Natural killer cell (primary cell): ENCODE measurements around the gene DGCR6L. TPM values are rescaled to one million over a fixed set of nuclear protein-coding genes. Genes with fewer than 3 reads are reported as not detected.
"Not testable (repeated sequence)": the region's sequence is repeated elsewhere in the genome, so short reads cannot be mapped to it uniquely, and the experiment has no call there.

Experiments used
- ATAC-seq, 3 donors: fragments of 150-1000 bp in 2 of 3; fragments of 200-7000 bp in 1 of 3; cut with Tn5 transposase; 1 replicate in 1 of 3; 2 replicates in 2 of 3; pipeline ENCODE4 v1.10.0; 2021; ENCODE audit warnings: mild to moderate bottlenecking in 2 of 3, moderate library complexity in 2 of 3
- DNase-seq, 2 donors: peaks; one replicate each; pipeline versions ENCODE4 v3.0.0 to v3.0.0-alpha.2; 2013 to 2021; ENCODE audit warnings: mixed read lengths in 1 of 2
- H3K27ac ChIP-seq: one replicate; pipeline ENCODE4 v1.5.1; 2013; ENCODE audit warnings: mild to moderate bottlenecking, low read length
- H3K27me3 ChIP-seq: one replicate; pipeline ENCODE4 v1.6.1; 2013; ENCODE audit warnings: low read length; ENCODE audit not compliant: control insufficient read depth, insufficient read depth
- H3K36me3 ChIP-seq: one replicate; pipeline ENCODE4 v1.6.1; 2013; ENCODE audit warnings: low read length; ENCODE audit not compliant: control insufficient read depth, insufficient read depth
- H3K4me1 ChIP-seq: one replicate; pipeline ENCODE4 v1.6.1; 2013; ENCODE audit warnings: low read length; ENCODE audit not compliant: control insufficient read depth, insufficient read depth
- H3K4me3 ChIP-seq: one replicate; pipeline ENCODE4 v1.5.1; 2013; ENCODE audit warnings: low read length
- H3K9me3 ChIP-seq: one replicate; pipeline ENCODE4 v1.6.1; 2013; ENCODE audit warnings: low read length; ENCODE audit not compliant: control insufficient read depth, insufficient read depth
- H3K27ac Mint-ChIP-seq, 2 donors: one replicate each; pipeline ENCODE4 v1.8.0; 2022; ENCODE audit warnings: mild to moderate bottlenecking in 2 of 2, mixed read lengths in 2 of 2, moderate library complexity in 1 of 2
- H3K27me3 Mint-ChIP-seq, 2 donors: one replicate each; pipeline ENCODE4 v1.8.0; 2022; ENCODE audit warnings: low read depth in 2 of 2, mixed read lengths in 2 of 2
- H3K36me3 Mint-ChIP-seq: one replicate; pipeline ENCODE4 v1.8.0; 2022; ENCODE audit warnings: mixed read lengths
- H3K4me1 Mint-ChIP-seq, 2 donors: one replicate each; pipeline ENCODE4 v1.8.0; 2022; ENCODE audit warnings: mixed read lengths in 2 of 2
- H3K4me3 Mint-ChIP-seq: one replicate; pipeline ENCODE4 v1.8.0; 2022; ENCODE audit warnings: mild to moderate bottlenecking, moderate library complexity, mixed read lengths
- H3K9me3 Mint-ChIP-seq, 2 donors: one replicate each; pipeline ENCODE4 v1.8.0; 2022; ENCODE audit warnings: mixed read lengths in 2 of 2
- CTCF ChIP-seq: fragments of 200-600 bp; IDR thresholded peaks from one replicate; pipeline ENCODE4 v1.8.0; 2022; ENCODE audit warnings: antibody characterized with exemption
- WGBS: methylation state at CpG from one replicate; pipeline ENCODE4 v1.1.7; 2013; ENCODE audit warnings: missing lambda C conversion rate; ENCODE audit not compliant: insufficient coverage; 5-methylcytosine and 5-hydroxymethylcytosine counted together
- intact Hi-C: fragments of 100-400 bp; cut with micrococcal nuclease; formaldehyde crosslinking; loops from one replicate; pipeline ENCODE4 v1.14.2; 2022
- total RNA-seq, 4 donors: library from RNA; stranded (reverse); fragments of 120-200 nt in 1 of 4; gene quantifications; one replicate each; pipeline versions ENCODE4 v1.2.3 to v1.2.4, GENCODE V29; 2013 to 2022

The DGCR6L gene
- total RNA-seq, 3 donors from 2014 or later (not counting 1 experiment from before 2014, with no cell fraction given) = 20.3 to 34.3 (median 33.0) TPM

GRCh38 chr22:20319041-20319744, 667 bp downstream of the DGCR6L start:
- H3K36me3 ChIP-seq = peaks cover 2% of the 10 kb centered on the region
- Mint-ChIP-seq H3K4me3 (peak overlapping the region; percentile 93), H3K4me1 (peaks cover 28 to 43% of the 10 kb centered on the region in 2 donors), H3K27ac (peak overlapping the region; percentile 72 to 87), H3K27me3 (no peaks in the 10 kb centered on the region), H3K36me3 (no peaks in the 10 kb centered on the region), H3K9me3 (no peaks in the 10 kb centered on the region)
- no peaks in the 10 kb centered on the region for H3K27me3 ChIP-seq
- DNase-seq (no peak), ATAC-seq (peak in 1 of 3 donors; percentile 8)
- peak overlapping the region; percentile 52 for H3K27ac ChIP-seq
- H3K4me1 ChIP-seq = peaks cover 35% of the 10 kb centered on the region
- 7% methylated on average over 32 of the region's 32 CpGs for WGBS
- intact Hi-C loops = no loop called here
- peak overlapping the region; percentile 81 for H3K4me3 ChIP-seq
- TF ChIP-seq CTCF = no peak
- no peaks in the 10 kb centered on the region for H3K9me3 ChIP-seq

GRCh38 chr22:20318043-20318688, 1.7 kb downstream of the DGCR6L start:
- H3K9me3 ChIP-seq, ATAC-seq, H3K27ac ChIP-seq, H3K27me3 ChIP-seq, intact Hi-C loops, H3K36me3 Mint-ChIP-seq, H3K27ac Mint-ChIP-seq, H3K27me3 Mint-ChIP-seq, H3K9me3 Mint-ChIP-seq, H3K4me3 ChIP-seq, H3K36me3 ChIP-seq: not testable (repeated sequence)
- H3K4me1 ChIP-seq = peaks cover 35% of the 10 kb centered on the region
- Mint-ChIP-seq H3K4me3 (peak overlapping the region; percentile 64), H3K4me1 (peaks cover 28 to 43% of the 10 kb centered on the region in 2 donors)
- WGBS = 88% methylated on average over 3 of the region's 6 CpGs
- peak in 1 of 2 donors; percentile 2 for DNase-seq

GRCh38 chr22:20317402-20318042, 2.3 kb downstream of the DGCR6L start:
- H3K36me3 ChIP-seq, H3K4me3 ChIP-seq, ATAC-seq, H3K9me3 ChIP-seq, H3K27me3 Mint-ChIP-seq, H3K36me3 Mint-ChIP-seq, intact Hi-C loops, H3K27me3 ChIP-seq, H3K9me3 Mint-ChIP-seq, H3K27ac ChIP-seq, H3K27ac Mint-ChIP-seq: not testable (repeated sequence)
- peaks cover 22 to 39% of the 10 kb centered on the region in 2 donors for H3K4me1 Mint-ChIP-seq
- peak; percentile 62 for TF ChIP-seq CTCF
- DNase-seq = peak in 1 of 2 donors; percentile 47
- peaks cover 35% of the 10 kb centered on the region for H3K4me1 ChIP-seq
- peak overlapping the region; percentile 64 for H3K4me3 Mint-ChIP-seq
- 96% methylated on average over 1 of the region's 8 CpGs for WGBS

- H3K4me3 Mint-ChIP-seq = no peak overlapping the region
- H3K9me3 ChIP-seq = no peaks in the 10 kb centered on the region
- no peaks in the 10 kb centered on the region for H3K36me3 Mint-ChIP-seq
- H3K27me3 ChIP-seq = no peaks in the 10 kb centered on the region
- ATAC-seq (no peak), DNase-seq (no peak)
- no peaks in the 10 kb centered on the region for H3K9me3 Mint-ChIP-seq
- WGBS = 94% methylated on average over 8 of the region's 8 CpGs
- no peak for TF ChIP-seq CTCF
- peaks cover 2% of the 10 kb centered on the region for H3K36me3 ChIP-seq
- no peak overlapping the region for H3K27ac Mint-ChIP-seq
- no peak overlapping the region for H3K27ac ChIP-seq
- H3K4me1 ChIP-seq = peaks cover 35% of the 10 kb centered on the region
- H3K27me3 Mint-ChIP-seq = no peaks in the 10 kb centered on the region
- no peak overlapping the region for H3K4me3 ChIP-seq
- intact Hi-C loops = no loop called here
- peaks cover 22 to 39% of the 10 kb centered on the region in 2 donors for H3K4me1 Mint-ChIP-seq
These were observed 2.9 kb downstream of the DGCR6L start for GRCh38 chr22:20316844-20317401.
